Anterior cingulate cortex (tissue), 58 donors: ENCODE data around the gene NKG7.

ENCODE experiments used
- DNase-seq, 58 donors: peaks; one replicate each; lab custom pipeline; 2025; lab: John Stamatoyannopoulos, UW

Gene NKG7

DNA sequence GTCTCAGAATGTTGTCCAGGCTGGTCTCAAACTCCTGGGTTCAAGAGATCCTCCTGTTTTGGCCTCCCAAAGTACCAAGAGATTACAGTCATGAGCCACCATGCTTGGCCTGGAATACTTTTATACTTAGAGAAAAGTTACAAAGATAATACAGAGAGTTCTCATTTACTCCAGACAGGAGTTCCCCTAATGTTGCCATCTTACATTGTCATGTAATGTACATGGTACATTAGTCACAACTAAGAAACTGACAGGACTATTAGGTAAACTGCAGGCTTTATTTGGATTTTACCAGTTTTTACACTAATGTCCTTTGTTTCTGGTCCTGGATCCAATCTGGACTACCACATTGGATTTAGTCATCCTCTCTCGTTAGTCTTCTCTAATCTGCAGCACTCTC is 20.2 kb upstream of the NKG7 start:
- DNase-seq, result no peak

DNA sequence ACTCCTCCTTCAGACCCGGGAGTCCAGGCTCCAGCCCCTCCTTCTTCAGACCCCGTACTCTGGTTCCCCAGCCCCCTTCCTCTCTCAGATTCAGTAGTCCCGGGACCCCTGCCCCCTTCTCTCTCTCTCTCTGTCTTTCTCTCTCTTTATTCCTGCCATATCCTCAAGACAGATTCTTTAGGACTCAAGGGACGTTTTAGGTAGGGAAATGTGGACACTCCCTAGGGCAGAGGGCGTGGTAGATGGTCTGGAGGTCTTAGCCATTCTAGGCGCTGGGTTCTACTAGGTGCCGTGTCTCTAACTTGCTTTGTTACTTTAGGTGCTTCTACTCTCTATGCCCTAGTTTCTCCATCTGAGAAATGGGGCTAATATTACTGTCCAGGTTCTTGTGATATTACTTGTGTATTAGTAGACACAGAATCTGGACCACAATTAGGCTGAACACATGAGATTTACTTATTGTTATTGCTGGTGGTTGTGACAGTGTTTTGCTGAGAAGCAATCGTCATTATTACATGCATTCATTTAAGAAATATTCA is 18.7 kb upstream of the NKG7 start:
- DNase-seq, result no peak

DNA sequence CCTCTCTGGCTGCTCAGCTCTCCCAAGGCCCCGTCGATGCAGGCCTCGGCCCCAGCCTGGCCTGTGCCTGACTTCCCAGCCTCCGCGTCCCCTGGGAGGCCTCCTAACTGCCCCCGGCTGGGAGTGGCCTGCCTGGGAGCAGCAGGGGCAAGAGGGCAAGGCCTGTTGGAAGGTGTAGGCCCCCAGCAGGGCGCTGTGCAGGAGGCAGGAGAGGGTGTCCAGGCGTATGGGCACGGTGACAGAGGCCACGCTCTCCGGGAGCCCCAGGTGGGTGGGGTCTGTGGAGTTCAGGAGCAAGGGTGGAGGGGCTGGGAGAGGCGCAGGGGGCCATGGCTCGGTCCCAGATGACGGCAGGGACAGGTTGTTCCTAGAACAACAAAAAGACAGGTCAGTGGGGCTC is 16.7 kb upstream of the NKG7 start:
- DNase-seq, result no peak

DNA sequence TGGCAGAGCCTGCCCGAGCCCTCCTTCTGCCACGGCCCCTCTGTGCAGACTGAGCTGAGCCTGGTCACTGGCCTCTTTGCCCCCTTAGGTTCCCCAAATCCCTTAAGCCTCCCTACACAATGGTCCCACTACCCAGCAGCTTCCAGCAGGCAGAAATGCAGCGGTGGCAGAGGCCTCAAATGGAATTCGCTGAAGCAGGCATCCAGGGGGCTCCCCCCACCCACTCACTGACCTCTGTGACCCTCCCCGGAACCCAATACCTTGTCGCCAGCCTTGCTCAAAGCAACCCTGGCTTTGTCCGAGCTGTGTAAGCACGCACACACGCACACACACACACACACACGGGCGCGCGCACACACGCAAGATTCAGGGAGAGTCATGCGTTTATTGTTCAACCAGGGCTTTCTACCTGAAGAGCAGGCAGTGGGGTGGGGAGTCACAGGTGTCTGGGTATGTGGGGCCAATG is 15.5 kb upstream of the NKG7 start, which contains the start of gene LIM2:
TSS of gene LIM2 (minus strand) at position 51 of the 466 bp plus-strand sequence. CDS start 531 bp downstream, outside the sequence.
- no peak for DNase-seq

DNA sequence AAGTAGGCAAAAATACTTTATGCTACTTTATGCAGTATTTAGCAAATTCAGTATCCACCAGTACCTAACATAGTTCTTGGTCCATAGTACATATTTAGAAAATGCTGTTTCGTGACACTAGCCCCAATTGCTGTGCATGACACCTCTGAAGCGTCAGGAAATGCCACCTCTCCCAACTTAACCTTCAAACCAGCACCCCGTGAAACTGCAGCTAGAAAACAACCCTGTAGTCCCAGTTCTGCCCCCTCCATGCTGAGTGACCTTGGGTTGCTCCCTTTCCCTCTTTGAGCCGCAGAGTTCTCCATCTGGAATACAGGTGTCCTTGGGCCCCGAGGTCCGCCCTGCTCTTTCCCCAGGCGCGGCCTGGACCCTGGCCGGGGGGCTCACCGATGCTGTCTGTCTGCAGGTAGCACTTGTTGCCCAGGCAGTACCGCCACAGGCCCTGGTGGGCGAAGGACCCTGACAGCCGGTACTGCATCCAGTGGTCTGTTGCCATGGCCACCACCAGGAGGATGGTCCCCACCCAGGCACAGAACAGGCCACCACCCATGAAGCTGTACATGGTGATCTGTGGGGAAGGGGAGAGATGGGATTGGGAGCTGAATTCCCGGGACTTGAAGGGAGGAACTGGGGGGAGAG is 14.5 kb upstream of the NKG7 start:
- no peak for DNase-seq

DNA sequence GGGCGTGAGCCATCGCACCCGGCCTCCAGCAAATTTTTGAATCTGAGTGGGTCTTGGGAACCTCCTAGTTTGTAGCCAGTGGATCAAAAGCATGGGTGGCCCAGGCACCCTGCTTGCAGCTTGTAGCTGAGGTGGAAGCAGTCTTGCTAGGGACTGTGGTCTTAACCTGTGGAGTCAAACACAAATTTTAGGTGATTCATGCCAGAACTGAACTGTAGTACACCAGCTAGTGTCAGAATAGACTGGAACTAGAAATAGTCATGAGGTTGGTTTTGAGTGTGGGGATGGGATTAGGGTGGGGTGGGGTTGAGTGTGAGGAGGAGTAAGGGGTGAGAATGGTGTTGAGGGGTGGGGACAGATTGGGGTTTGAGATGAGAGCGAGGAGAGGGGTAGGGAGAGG is 9.6 kb upstream of the NKG7 start:
- no peak for DNase-seq

DNA sequence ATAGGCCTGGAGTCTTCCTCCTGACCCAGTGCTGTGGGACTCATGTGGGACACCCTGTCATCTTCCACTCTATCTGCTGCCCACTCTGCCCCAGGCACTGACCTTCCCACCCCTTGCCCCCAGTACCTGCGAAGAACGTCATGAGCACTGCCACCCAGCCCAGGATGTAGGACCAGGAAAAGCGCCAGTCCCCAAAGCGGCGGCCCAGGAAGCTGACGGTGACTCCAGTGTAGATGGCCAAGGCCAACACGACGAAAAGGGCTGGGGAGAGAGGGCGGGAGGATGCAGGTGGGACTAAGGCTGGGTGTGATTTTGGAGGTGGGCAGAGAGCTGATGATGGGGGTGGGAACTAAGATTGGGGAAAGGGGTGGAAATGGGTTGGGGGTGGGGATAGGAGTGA is 7.9 kb upstream of the NKG7 start:
- DNase-seq, result no peak

DNA sequence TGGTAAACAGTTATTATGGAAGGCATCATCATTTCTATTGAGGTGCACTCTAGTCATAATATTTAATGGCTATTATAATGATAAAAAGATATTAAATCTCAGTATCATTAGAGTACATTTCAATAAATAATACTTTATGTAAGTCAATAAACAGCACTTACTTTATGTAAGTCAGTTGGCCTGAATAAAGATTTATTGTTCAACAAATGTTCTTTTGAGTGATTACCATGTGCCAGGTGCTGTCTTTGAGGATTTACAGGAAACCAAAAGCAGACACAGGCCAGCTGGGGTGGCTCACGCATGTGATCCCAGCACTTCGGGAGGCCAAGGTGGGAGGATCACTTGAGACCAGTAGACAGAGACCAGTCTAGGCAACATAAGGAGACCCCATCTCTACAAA is 5.0 kb upstream of the NKG7 start:
- no peak for DNase-seq

DNA sequence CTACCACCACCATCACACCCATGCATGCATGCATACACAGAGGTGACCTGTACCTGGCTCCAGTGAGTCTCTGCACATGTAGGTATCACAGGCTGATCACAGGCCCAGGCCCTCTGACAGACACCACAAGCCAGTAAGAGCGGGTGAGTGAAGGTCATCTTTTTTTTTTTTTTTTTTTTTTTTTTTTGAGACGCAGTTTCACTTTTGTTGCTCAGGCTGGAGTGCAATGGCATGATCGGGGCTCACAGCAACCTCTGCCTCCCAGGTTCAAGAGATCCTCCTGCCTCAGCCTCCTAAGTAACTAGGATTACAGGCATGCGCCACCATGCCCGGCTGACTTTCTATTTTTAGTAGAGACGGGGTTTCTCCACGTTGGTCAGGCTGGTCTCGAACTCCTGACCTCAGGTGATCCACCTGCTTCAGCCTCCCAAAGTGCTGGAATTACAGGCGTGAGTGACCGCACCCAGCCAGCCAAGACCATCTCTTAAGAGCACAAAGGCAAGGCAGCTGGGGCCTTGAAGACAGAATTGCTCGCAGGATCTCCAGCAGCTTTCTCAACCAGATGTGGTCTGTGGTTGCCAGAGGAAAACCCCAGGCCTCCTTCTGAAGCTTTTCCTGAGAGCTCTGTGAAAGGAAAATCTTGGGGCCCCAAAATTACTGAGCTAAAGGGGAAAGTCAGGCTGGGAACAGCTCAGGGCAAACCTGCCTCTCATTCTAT is 3.2 kb upstream of the NKG7 start:
- no peak for DNase-seq

DNA sequence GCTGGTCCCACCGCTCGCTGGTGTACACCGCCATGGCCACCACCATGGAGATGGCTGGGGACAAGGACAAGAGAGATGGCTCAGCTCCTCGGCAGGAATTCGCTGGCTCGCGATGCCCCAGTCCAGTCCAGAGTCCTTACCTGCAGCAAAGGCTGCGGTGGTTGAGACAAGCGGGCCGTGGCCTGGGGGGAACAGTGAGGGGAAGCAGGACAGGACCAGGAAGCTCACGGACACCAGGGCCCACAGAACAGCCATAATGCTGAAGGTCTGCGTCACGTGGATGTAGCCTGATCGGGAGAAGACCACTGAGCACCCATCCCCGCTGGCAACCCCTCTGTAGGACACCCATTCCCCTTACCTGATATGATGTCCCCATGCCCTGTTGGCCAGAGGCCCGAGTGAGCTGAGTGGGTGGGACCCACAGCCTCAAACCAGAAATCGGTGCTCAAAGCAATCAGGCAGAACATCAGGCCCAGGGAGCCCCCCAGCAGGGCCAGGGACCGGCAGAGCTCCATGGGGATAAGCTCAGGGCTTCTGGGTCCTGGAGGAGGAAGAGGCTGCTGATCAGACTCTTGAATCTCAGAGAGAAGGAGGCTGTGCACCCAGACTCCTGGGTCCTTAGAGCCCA is 319 bp downstream of the NKG7 start:
- no peak for DNase-seq

DNA sequence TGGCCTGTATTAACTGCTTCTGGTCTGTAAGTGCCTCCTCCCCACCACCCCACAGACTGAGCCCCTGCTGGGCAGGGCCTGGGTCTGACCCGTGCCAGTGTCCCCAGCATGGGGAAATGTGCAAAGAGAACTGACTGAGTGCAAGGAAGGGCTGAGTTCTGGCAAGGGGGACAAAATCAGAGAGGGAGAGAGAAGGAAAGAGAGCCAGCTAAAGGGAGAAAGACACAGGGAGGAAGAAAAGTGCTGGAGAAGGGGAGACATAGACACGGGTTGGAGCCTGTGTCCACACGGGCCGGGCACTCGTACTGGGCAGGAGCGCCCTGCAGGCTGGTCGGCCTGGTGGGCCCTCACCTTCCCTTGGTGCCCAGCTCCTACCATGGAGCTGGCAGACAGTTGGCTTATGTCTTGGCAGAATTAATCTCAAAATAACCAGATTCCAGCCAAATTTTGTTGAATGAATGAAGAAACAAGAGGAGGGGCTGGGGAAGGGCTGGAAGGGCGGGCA is 1.2 kb downstream of the NKG7 start:
- DNase-seq, result no peak

DNA sequence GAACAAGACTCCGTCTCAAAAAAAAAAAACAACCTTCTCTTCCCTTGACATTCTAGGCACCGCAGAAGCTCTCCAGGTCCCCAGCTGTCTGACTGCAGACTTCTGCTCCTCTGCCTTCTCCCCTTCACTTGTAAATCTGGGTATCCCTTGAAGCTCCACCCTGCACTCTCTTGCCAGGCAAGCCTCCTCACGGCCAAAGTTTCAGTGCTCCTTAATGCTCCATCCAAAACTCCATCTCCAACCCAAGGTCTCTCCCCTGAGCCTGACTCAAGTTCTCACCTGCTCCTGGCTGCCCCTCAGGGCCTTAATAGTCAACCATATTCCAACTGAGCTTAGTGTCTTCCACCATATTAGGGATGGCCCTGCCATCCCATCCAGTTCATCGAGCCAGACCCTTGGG is 2.2 kb downstream of the NKG7 start:
- no peak for DNase-seq

DNA sequence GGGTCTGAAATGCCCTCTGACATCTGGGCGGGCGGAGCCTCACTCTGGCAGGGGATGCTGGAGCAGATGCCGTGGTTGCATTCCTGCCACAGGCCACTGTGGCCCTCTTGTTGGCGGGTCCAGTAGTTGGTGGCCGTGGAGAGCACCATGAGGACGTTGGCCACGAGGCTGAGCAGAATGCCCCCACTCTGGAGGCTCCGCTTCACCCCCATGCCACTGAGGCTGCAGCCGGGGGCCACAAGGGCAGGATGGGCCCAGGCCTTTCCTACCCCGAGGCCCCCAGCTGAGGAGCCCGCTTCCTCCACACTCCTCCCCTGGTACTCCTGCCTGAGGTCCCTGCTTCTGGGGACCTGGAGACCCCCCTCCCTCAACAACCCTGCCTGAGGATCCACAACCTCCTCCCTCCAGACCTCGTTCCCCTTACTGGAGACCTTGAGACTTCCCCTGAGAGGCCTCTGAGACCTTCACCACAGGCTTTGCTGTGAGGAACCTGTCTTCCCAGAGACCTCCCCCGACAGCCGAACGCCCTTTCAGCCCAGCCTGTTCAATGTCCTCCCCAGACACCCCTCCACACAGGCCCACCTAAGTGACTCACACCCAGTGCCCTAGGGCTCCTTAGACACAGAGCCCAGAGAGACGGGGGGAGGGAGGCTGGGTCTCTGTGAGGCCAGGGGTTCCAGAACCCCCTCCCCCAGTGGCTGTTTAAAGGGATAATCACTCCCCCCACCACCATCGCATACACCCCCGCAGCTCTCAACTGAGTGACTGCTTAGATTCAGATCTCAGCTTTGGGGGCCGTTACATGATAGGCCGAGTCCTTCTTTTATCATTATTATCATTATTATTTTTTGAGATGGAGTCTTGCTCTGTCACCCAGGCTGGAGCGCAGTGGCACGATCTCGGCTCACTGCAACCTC is 3.8 kb downstream of the NKG7 start, which contains the start of gene CLDND2:
TSS of gene CLDND2 (minus strand) at position 638 of the 917 bp plus-strand sequence. CDS start at position 212, 426 bp downstream.
- peak in 5 of 58 donors; percentile 27 to 59 (median 54) for DNase-seq

DNA sequence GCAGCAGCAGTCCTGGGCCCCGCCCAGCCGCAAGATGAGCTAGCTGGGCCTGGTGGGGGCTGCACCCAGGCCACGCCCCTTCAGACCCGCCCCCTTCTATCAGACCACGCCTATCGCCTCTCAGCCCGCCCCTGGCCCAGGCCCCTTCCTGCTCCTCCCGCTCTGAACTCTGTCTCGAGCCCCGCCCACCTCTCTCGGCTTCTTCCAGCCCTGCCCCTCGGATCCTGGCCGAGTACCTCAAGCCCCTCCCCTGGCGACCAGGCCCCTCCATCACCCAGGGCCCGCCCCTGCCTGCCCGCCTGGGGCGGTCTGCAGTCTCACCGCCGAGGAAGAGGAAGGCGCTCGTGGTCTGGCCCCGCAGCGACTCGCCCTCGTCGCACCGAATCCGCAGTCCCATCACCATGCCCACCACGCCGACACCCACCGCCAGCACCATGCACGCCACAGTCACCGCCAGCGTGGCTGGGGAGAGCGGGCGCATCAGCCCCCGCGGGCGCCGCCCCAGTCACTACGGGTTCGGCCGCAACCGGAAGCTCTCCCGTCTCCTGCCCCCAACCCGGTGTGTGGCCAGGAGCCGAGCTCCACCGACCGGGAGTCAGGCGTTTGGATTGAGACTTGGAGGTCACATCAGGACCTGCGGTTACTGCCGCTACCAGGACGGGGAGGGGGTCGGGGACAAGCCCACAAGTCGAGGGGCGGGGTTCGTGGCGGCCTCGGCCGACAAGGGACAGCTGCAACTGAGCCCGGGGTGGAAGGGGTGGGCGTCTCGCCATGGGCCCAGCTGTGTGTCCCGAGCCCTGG is 4.7 kb downstream of the NKG7 start:
- DNase-seq, result peak; percentile 40 to 100 (median 98)

DNA sequence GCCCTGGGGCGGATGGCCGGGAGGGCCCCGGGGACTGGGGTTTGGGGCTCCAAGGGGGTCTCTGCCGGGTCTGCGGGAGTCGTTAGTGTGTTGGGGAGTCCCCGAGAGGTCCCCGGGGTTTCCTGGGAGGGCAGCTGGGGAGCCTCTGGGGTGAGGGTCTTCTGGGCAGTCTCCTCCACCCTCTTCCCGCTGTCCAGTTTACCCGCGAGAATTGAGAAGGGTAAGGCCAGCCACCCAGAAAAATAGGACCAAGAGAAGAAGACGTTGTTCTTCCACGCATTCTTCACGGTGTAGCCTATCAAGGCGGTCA is 5.2 kb downstream of the NKG7 start:
- DNase-seq, result peak in 4 of 58 donors; percentile 44 to 69 (median 54)

DNA sequence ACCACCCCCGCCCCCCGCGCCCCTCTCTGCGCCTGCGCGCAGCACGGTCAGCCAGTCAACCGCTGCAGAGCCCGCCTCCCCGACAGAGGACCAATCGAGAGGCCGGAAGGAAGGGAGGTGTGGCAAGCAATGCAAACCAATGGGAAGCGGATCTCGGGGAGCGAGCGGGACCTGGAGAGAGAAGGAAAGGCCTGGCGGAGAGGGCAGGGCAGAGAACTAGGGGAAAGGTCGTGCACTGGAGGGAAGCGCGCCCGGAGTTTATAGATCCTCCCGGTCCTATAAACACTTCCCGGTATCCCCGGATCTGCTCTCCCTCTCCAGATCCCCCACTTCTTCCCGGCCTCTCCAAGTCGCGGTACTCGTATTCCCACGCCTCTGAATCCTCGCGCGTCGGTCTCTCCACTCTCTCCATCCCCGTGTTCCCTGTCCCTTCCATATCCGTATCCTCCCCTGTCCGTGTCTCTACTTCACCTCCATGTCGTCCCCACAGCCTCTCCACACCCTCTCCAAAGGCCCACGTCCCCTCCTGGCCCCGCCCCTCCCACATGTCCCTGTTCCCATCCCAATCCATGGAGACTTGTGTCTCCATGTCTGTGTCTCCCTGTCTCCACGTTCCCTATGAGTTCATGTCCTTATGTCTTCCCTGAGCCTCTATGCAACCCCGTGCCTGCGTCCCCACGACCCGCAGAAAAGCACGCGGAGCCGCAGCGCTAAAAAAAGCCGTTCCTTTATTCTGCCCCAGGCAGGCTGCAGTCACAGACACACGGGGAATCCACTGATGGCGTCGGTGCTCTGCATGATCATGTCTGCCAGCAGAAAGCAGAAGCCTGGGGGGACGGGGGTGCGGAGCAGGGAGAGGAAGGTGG is 5.8 kb downstream of the NKG7 start:
- DNase-seq, result peak; percentile 69 to 99 (median 96)

DNA sequence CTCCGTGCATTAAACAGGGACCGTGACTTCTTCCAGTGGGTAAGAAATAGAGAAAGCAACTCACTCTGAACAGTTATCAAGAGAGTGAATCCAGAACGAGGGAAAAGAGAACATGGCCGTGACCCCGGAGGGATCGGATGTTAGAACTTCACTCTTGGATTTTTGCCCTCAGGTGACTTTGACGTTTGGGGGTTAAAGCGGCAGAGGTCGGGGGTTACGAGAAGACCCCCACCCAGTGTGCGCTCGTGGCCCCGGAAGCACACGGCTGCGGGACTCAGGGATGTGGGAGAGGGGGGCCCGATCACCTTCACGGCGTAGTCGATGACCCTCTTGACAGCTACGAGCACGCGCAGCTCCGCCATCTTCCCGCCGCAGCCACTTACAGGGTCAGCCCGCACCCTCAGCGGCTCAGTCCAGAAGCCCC is 6.5 kb downstream of the NKG7 start, which contains the start of gene ETFB:
TSS of gene ETFB (minus strand) at position 424 of the 424 bp plus-strand sequence. CDS start at position 362, 62 bp downstream.
- peak in 1 of 58 donors; percentile 59 for DNase-seq
